HCT116 (cell line): ENCODE data around the gene TRIM29. TPM values are rescaled to one million over a fixed set of nuclear protein-coding genes. Genes with fewer than 3 reads are reported as not detected.
"Not testable (repeated sequence)": the region's sequence is repeated elsewhere in the genome, so short reads cannot be mapped to it uniquely, and the experiment has no call there.

ENCODE experiments used
- ATAC-seq: fragments of 200-7000 bp; cut with Tn5 transposase; 2 replicates; pipeline ENCODE4 v1.9.1; 2020; ENCODE audit warnings: mild to moderate bottlenecking, moderate library complexity
- BruUV-seq: library from RNA; stranded (reverse); fragments of 400-500 nt; replicated peaks from 2 replicates; lab custom pipeline; 2021; lab: Mats Ljungman, UMichigan
- CTCF ChIA-PET: fragments of 300-600 bp; sonication (Branson Sonifier 250); formaldehyde crosslinking; loops from one replicate; lab custom pipeline; 2021; ENCODE audit warnings: antibody characterized with exemption; lab: Charles Lee
- POLR2A ChIA-PET: fragments of 300-600, 350-600 bp; sonication (Branson Sonifier 250); formaldehyde crosslinking; loops from one replicate; lab custom pipeline; 2021; ENCODE audit warnings: antibody characterized with exemption; lab: Charles Lee
- RAD21 ChIA-PET, 2 experiments: fragments of 300-600 bp; sonication (Branson Sonifier 250); formaldehyde crosslinking; loops; one replicate each; lab custom pipeline; 2023; ENCODE audit warnings: low total read pairs in 2 of 2; ENCODE audit not compliant: uncharacterized antibody in 2 of 2, unreplicated experiment in 2 of 2, low non-redundant PET in 1 of 2; lab: Charles Lee
- DNase-seq: peaks from one replicate; pipeline ENCODE4 v3.0.0-alpha.2; 2010; ENCODE audit warnings: low read depth, low spot score
- H2AFZ ChIP-seq: fragments of 200-600 bp; shearing (Covaris generic), sonication (generic); 2 replicates; pipeline ENCODE4 v1.6.1; 2017; ENCODE audit warnings: low read depth, mixed run types, mixed read lengths, antibody characterized with exemption, low read length; ENCODE audit not compliant: poor library complexity, severe bottlenecking
- H3K27ac ChIP-seq: 2 replicates; pipeline ENCODE4 v1.5.1; 2012; ENCODE audit warnings: low read depth, low read length
- H3K27me3 ChIP-seq: fragments of 200-600 bp; sonication (generic); 2 replicates; pipeline ENCODE4 v1.6.1; 2016; ENCODE audit warnings: mixed run types, low read length, mixed read lengths; ENCODE audit not compliant: insufficient read depth
- H3K36me3 ChIP-seq, 2 experiments: fragments of 200-500 bp in 1 of 2; fragments of 200-600 bp in 1 of 2; sonication (Bioruptor generic) in 1 of 2; sonication (generic) in 1 of 2; 2 replicates each; pipeline versions ENCODE4 v1.5.1 to v1.6.1; 2014 to 2016; ENCODE audit warnings: low read length in 2 of 2, inconsistent platforms in 1 of 2, mixed read lengths in 1 of 2, mixed run types in 1 of 2; ENCODE audit not compliant: insufficient read depth in 2 of 2, control insufficient read depth in 1 of 2
- H3K4me1 ChIP-seq, 2 experiments: fragments of 200-600 bp in 1 of 2; sonication (generic) in 1 of 2; 2 replicates each; pipeline versions ENCODE4 v1.5.1 to v1.6.1; 2012 to 2017; ENCODE audit warnings: low read length in 2 of 2, inconsistent platforms in 1 of 2, mild to moderate bottlenecking in 1 of 2, mixed read lengths in 1 of 2, mixed run types in 1 of 2, moderate library complexity in 1 of 2; ENCODE audit not compliant: insufficient read depth in 2 of 2, control insufficient read depth in 1 of 2
- H3K4me2 ChIP-seq: fragments of 200-600 bp; sonication (generic); 2 replicates; pipeline ENCODE4 v1.6.1; 2017; ENCODE audit warnings: mixed run types, low read length, mixed read lengths
- H3K4me3 ChIP-seq, 2 experiments: fragments of 200-600 bp in 1 of 2; sonication (generic) in 1 of 2; replicated peaks in 1 of 2; 2 replicates each; pipeline ENCODE4 v1.5.1; 2011 to 2016; ENCODE audit warnings: low read length in 2 of 2, control low read depth in 1 of 2, low read depth in 1 of 2, mild to moderate bottlenecking in 1 of 2, mixed read lengths in 1 of 2, mixed run types in 1 of 2
- H3K79me2 ChIP-seq: fragments of 200-600 bp; sonication (generic); 2 replicates; pipeline ENCODE4 v1.6.1; 2017; ENCODE audit warnings: mild to moderate bottlenecking, mixed run types, low read length, moderate library complexity, mixed read lengths; ENCODE audit not compliant: insufficient read depth
- H3K9ac ChIP-seq: fragments of 200-600 bp; sonication (generic); 2 replicates; pipeline ENCODE4 v1.6.1; 2016; ENCODE audit warnings: low read length, mixed read lengths
- H3K9me2 ChIP-seq: fragments of 200-600 bp; sonication (generic), shearing (Covaris generic); 2 replicates; pipeline ENCODE4 v1.6.1; 2017; ENCODE audit warnings: mixed run types, mild to moderate bottlenecking, moderate library complexity; ENCODE audit not compliant: insufficient read depth
- H3K9me3 ChIP-seq, 2 experiments: fragments of 200-500 bp in 1 of 2; fragments of 200-600 bp in 1 of 2; sonication (Bioruptor generic) in 1 of 2; sonication (generic) in 1 of 2; 2 replicates each; pipeline ENCODE4 v1.6.1; 2014 to 2017; ENCODE audit warnings: low read length in 2 of 2, mixed read lengths in 2 of 2, inconsistent platforms in 1 of 2, low read depth in 1 of 2, mild to moderate bottlenecking in 1 of 2, mixed run types in 1 of 2, moderate library complexity in 1 of 2; ENCODE audit not compliant: control insufficient read depth in 1 of 2, insufficient read depth in 1 of 2
- H4K20me1 ChIP-seq: fragments of 200-600 bp; sonication (generic), shearing (Covaris generic); 2 replicates; pipeline ENCODE4 v1.6.1; 2017; ENCODE audit warnings: mixed run types, mild to moderate bottlenecking, moderate library complexity; ENCODE audit not compliant: insufficient read depth
- CBX3 ChIP-seq: IDR thresholded peaks from 2 replicates; pipeline ENCODE4 v1.6.1; 2012; ENCODE audit warnings: low read depth
- EZH2 ChIP-seq: fragments of 200-600 bp; sonication (generic); IDR thresholded peaks from 2 replicates; pipeline ENCODE4 v1.6.1; 2017; ENCODE audit warnings: antibody characterized with exemption, mixed run types
- RAD21 ChIP-seq: IDR thresholded peaks from 2 replicates; pipeline ENCODE4 v1.6.1; 2012; ENCODE audit warnings: low read depth, mild to moderate bottlenecking
- TCF7L2 ChIP-seq: IDR thresholded peaks from 2 replicates; pipeline ENCODE4 v1.7.0; 2011; ENCODE audit warnings: borderline replicate concordance, inconsistent platforms; ENCODE audit not compliant: insufficient read depth, insufficient read length; ENCODE audit errors: extremely low read depth
- ZFX ChIP-seq: fragments of 450-650 bp; IDR thresholded peaks from 2 replicates; pipeline ENCODE4 v1.6.1; 2017
- intact Hi-C: fragments of 100-400 bp; cut with micrococcal nuclease; formaldehyde crosslinking; loops from 2 replicates; pipeline ENCODE4 v1.10.0; 2022
- total RNA-seq: library from RNA; stranded (reverse); gene quantifications from one replicate; pipeline ENCODE4 v1.2.1, GENCODE V29; 2021; ENCODE audit not compliant: unreplicated experiment
- TF ChIP-seq, protein P1 (sequence below), 3 experiments: fragments of 200-600 bp in 1 of 3; sonication (generic) in 1 of 3; IDR thresholded peaks in 2 of 3; conservative IDR thresholded peaks in 1 of 3; 2 replicates each; pipeline ENCODE4 v1.5.1; 2012 to 2017; ENCODE audit warnings: low read depth in 2 of 3, low read length in 2 of 3, antibody characterized with exemption in 1 of 3, borderline replicate concordance in 1 of 3, control low read depth in 1 of 3, mild to moderate bottlenecking in 1 of 3, mixed read lengths in 1 of 3, mixed run types in 1 of 3, moderate library complexity in 1 of 3; ENCODE audit not compliant: insufficient read depth in 1 of 3
- TF ChIP-seq, protein P2 (sequence below): IDR thresholded peaks from 2 replicates; pipeline ENCODE4 v1.6.1; 2011; ENCODE audit warnings: mild to moderate bottlenecking, low read length, moderate library complexity; ENCODE audit not compliant: insufficient replicate concordance; ENCODE audit errors: extremely low read depth

Gene TRIM29
- total RNA-seq, 1 experiment from 2014 or later: 0.54 TPM

- H3K4me1 ChIP-seq: peaks cover 0 to 17% of the 10 kb centered on the region in 2 experiments; a peak in 1 of 4 replicates
- H3K4me3 ChIP-seq, DNase-seq, ATAC-seq, H3K9me2 ChIP-seq, H2AFZ ChIP-seq, intact Hi-C loops, H3K9ac ChIP-seq, H3K27ac ChIP-seq, H4K20me1 ChIP-seq, BruUV-seq, POLR2A ChIA-PET, H3K79me2 ChIP-seq, H3K4me2 ChIP-seq, H3K9me3 ChIP-seq, RAD21 ChIA-PET, H3K36me3 ChIP-seq: not testable (repeated sequence)
- CTCF ChIA-PET: interaction anchor here (1.4 kb wide), 1 partner anchor 121 kb away, joined by 6 read pairs; no protein-coding TSS in a partner anchor
- H3K27me3 ChIP-seq: peaks cover 28% of the 10 kb centered on the region; the same call in 1 of the 2 replicates
Measured at GRCh38 chr11:120180063-120180462, 42.1 kb upstream of the TRIM29 start.

- H3K4me2 ChIP-seq: no peak overlapping the region
- peaks cover 0 to 17% of the 10 kb centered on the region in 2 experiments; a peak in 1 of 4 replicates for H3K4me1 ChIP-seq
- H3K9me3 ChIP-seq: no peaks in the 10 kb centered on the region
- TF ChIP-seq EZH2 (no peak), RAD21 (no peak), ZFX (no peak), CBX3 (no peak), TCF7L2 (no peak)
- TF ChIP-seq, protein P1, sequence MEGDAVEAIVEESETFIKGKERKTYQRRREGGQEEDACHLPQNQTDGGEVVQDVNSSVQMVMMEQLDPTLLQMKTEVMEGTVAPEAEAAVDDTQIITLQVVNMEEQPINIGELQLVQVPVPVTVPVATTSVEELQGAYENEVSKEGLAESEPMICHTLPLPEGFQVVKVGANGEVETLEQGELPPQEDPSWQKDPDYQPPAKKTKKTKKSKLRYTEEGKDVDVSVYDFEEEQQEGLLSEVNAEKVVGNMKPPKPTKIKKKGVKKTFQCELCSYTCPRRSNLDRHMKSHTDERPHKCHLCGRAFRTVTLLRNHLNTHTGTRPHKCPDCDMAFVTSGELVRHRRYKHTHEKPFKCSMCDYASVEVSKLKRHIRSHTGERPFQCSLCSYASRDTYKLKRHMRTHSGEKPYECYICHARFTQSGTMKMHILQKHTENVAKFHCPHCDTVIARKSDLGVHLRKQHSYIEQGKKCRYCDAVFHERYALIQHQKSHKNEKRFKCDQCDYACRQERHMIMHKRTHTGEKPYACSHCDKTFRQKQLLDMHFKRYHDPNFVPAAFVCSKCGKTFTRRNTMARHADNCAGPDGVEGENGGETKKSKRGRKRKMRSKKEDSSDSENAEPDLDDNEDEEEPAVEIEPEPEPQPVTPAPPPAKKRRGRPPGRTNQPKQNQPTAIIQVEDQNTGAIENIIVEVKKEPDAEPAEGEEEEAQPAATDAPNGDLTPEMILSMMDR (IDR thresholded peaks at IDR 0.05 in 2 of 3, conservative IDR thresholded peaks at IDR 0.05 in 1 of 3; ENCODE audit: borderline replicate concordance in 1 of 3, insufficient read depth in 1 of 3, low read depth in 2 of 3, low read length in 2 of 3): no peak
- TF ChIP-seq, protein P2, sequence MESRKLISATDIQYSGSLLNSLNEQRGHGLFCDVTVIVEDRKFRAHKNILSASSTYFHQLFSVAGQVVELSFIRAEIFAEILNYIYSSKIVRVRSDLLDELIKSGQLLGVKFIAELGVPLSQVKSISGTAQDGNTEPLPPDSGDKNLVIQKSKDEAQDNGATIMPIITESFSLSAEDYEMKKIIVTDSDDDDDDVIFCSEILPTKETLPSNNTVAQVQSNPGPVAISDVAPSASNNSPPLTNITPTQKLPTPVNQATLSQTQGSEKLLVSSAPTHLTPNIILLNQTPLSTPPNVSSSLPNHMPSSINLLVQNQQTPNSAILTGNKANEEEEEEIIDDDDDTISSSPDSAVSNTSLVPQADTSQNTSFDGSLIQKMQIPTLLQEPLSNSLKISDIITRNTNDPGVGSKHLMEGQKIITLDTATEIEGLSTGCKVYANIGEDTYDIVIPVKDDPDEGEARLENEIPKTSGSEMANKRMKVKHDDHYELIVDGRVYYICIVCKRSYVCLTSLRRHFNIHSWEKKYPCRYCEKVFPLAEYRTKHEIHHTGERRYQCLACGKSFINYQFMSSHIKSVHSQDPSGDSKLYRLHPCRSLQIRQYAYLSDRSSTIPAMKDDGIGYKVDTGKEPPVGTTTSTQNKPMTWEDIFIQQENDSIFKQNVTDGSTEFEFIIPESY: no peak
- CTCF ChIA-PET: interaction anchor here (3.0 kb wide), 1 partner anchor 124 kb away, joined by 10 read pairs; no protein-coding TSS in a partner anchor
- no TSS peak for BruUV-seq
- no peak overlapping the region for H3K9ac ChIP-seq
- H2AFZ ChIP-seq: no peak overlapping the region
- no peak overlapping the region for H3K4me3 ChIP-seq
- no peaks in the 10 kb centered on the region for H3K36me3 ChIP-seq
- H3K27me3 ChIP-seq: peaks cover 32% of the 10 kb centered on the region
- DNase-seq: no peak
- H3K27ac ChIP-seq: no peak overlapping the region
- H3K79me2 ChIP-seq: no peaks in the 10 kb centered on the region
- H3K9me2 ChIP-seq: no peaks in the 10 kb centered on the region
- H4K20me1 ChIP-seq: no peaks in the 10 kb centered on the region
- RAD21 ChIA-PET: no interaction called here
- POLR2A ChIA-PET: no interaction called here
- intact Hi-C loops: no loop called here
- ATAC-seq: no peak
Measured at GRCh38 chr11:120179057-120179672, 41.3 kb upstream of the TRIM29 start.
